Osteocyte (in vitro differentiated cells): ENCODE data around the gene HIVEP3. TPM values are rescaled to one million over a fixed set of nuclear protein-coding genes. Genes with fewer than 3 reads are reported as not detected.
A peak's percentile ranks its signal among the peaks of the same experiment; 100 is the strongest.

ENCODE experiments used
- DNase-seq: peaks from one replicate; pipeline ENCODE4 v3.0.0; 2021; ENCODE audit warnings: mixed read lengths; ENCODE audit not compliant: unreplicated experiment; ENCODE audit errors: extremely low spot score
- H3K27ac Mint-ChIP-seq: one replicate; pipeline ENCODE4 v1.8.0; 2021; ENCODE audit warnings: mild to moderate bottlenecking, mixed read lengths; ENCODE audit not compliant: unreplicated experiment
- H3K27me3 Mint-ChIP-seq: one replicate; pipeline ENCODE4 v1.8.0; 2021; ENCODE audit warnings: mixed read lengths; ENCODE audit not compliant: unreplicated experiment
- H3K36me3 Mint-ChIP-seq: one replicate; pipeline ENCODE4 v1.8.0; 2021; ENCODE audit warnings: mixed read lengths; ENCODE audit not compliant: unreplicated experiment
- H3K4me1 Mint-ChIP-seq: one replicate; pipeline ENCODE4 v1.8.0; 2021; ENCODE audit warnings: mixed read lengths; ENCODE audit not compliant: unreplicated experiment
- H3K4me3 Mint-ChIP-seq: one replicate; pipeline ENCODE4 v1.8.0; 2021; ENCODE audit warnings: mild to moderate bottlenecking, moderate library complexity, mixed read lengths; ENCODE audit not compliant: unreplicated experiment
- H3K9me3 Mint-ChIP-seq: one replicate; pipeline ENCODE4 v1.8.0; 2021; ENCODE audit warnings: mixed read lengths; ENCODE audit not compliant: unreplicated experiment
- CTCF ChIP-seq: fragments of 200-600 bp; sonication (generic); IDR thresholded peaks from 2 replicates; pipeline ENCODE4 v1.5.0; 2021; ENCODE audit warnings: antibody characterized with exemption, mild to moderate bottlenecking, moderate library complexity
- total RNA-seq: library from RNA; stranded (reverse); gene quantifications from 2 replicates; pipeline ENCODE4 v1.2.1, GENCODE V29; 2021

HIVEP3 gene
- total RNA-seq, 1 donor from 2014 or later: 0.97 TPM

- no peak for DNase-seq
- no peak for TF ChIP-seq CTCF
- no peak overlapping the region for H3K4me3 Mint-ChIP-seq
- peaks cover 25% of the 10 kb centered on the region for H3K4me1 Mint-ChIP-seq
- no peaks in the 10 kb centered on the region for H3K9me3 Mint-ChIP-seq
- H3K36me3 Mint-ChIP-seq: no peaks in the 10 kb centered on the region
- H3K27ac Mint-ChIP-seq: peak overlapping the region; percentile 60
- no peaks in the 10 kb centered on the region for H3K27me3 Mint-ChIP-seq
Measured at GRCh38 chr1:41713141-41713540, 205.6 kb downstream of the HIVEP3 start.

GRCh38 chr1:41712695-41713094 lies 206.0 kb downstream of the HIVEP3 start:
- H3K27ac Mint-ChIP-seq: no peak overlapping the region
- peaks cover 25% of the 10 kb centered on the region for H3K4me1 Mint-ChIP-seq
- no peaks in the 10 kb centered on the region for H3K36me3 Mint-ChIP-seq
- no peaks in the 10 kb centered on the region for H3K27me3 Mint-ChIP-seq
- no peak for DNase-seq
- no peak for TF ChIP-seq CTCF
- no peak overlapping the region for H3K4me3 Mint-ChIP-seq
- H3K9me3 Mint-ChIP-seq: no peaks in the 10 kb centered on the region

GRCh38 chr1:41712081-41712480 lies 206.6 kb downstream of the HIVEP3 start:
- H3K36me3 Mint-ChIP-seq: no peaks in the 10 kb centered on the region
- no peak for DNase-seq
- no peak for TF ChIP-seq CTCF
- H3K4me3 Mint-ChIP-seq: no peak overlapping the region
- no peaks in the 10 kb centered on the region for H3K27me3 Mint-ChIP-seq
- no peaks in the 10 kb centered on the region for H3K9me3 Mint-ChIP-seq
- H3K27ac Mint-ChIP-seq: no peak overlapping the region
- H3K4me1 Mint-ChIP-seq: peaks cover 25% of the 10 kb centered on the region

GRCh38 chr1:41711581-41711980 lies 207.1 kb downstream of the HIVEP3 start:
- no peak for TF ChIP-seq CTCF
- Mint-ChIP-seq H3K27ac (no peak overlapping the region), H3K4me1 (peaks cover 25% of the 10 kb centered on the region), H3K27me3 (no peaks in the 10 kb centered on the region), H3K9me3 (no peaks in the 10 kb centered on the region), H3K4me3 (no peak overlapping the region), H3K36me3 (no peaks in the 10 kb centered on the region)
- no peak for DNase-seq

- Mint-ChIP-seq H3K27ac (no peak overlapping the region), H3K9me3 (no peaks in the 10 kb centered on the region), H3K4me3 (no peak overlapping the region), H3K4me1 (peaks cover 25% of the 10 kb centered on the region), H3K36me3 (no peaks in the 10 kb centered on the region), H3K27me3 (no peaks in the 10 kb centered on the region)
- no peak for DNase-seq
- no peak for TF ChIP-seq CTCF
Measured at GRCh38 chr1:41710980-41711379, 207.7 kb downstream of the HIVEP3 start.
